HT1080 (cell line): ENCODE data around the gene C11orf71. TPM values are rescaled to one million over a fixed set of nuclear protein-coding genes. Genes with fewer than 3 reads are reported as not detected.

Source experiments
- DNase-seq: peaks from one replicate; pipeline ENCODE4 v3.0.0-alpha.2; 2015; ENCODE audit warnings: low read depth
- polyA plus RNA-seq, 2 experiments: library from polyadenylated mRNA; depleted of rRNA; stranded (reverse); fragments of >200 nt; gene quantifications; 2 replicates each; pipeline ENCODE4 v1.2.3, GENCODE V29; 2015
- total RNA-seq: library from RNA; depleted of rRNA; stranded (reverse); fragments of >200 nt; shearing (Covaris generic); gene quantifications from 2 replicates; pipeline ENCODE4 v1.2.3, GENCODE V29; 2014; rRNA removed

Gene C11orf71, protein sequence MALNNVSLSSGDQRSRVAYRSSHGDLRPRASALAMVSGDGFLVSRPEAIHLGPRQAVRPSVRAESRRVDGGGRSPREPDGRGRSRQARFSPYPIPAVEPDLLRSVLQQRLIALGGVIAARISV
- 4.8 and 6.0 TPM in 2 replicates for total RNA-seq
- polyA plus RNA-seq (2015; cell fraction: cytosol; rRNA removed): 8.3 and 8.5 TPM in 2 replicates
- 7.3 and 9.3 TPM in 2 replicates for polyA plus RNA-seq (2015; cell fraction: nucleus; rRNA removed)

DNA sequence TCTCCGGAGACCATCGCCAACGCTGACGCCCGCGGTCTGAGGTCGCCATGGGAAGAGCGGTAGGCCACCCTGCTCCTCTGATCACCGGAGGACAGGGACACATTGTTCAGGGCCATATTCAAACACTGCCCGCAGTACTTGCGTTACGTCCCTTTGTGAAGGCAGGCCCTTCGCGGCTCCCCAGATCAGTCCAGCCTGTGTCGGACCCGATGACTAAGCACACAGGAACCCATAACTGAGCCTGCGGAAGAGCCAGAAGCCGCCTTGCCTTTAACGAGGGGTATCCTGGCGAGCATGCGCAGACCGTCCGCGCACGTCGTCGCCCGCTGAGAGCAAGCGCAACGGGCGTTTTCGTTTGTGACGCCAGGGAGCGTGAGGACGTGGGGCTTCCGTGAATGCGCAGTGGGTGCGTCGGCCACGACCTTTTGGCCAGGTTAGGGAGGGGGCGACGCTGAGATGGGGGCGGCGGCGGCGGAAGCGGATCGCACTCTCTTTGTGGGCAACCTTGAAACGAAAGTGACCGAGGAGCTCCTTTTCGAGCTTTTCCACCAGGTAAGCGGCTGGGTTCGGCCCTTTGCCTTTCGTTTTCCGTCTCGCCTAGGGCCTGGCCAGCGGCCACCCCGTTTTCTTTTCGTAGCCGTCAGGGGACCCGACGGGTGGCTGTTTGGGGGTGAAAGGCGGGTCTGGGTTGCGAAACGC, at the start of gene C11orf71, which contains the start of gene RBM7:
C11orf71 (minus strand) TSS at position 296 of the 699 bp plus-strand sequence; CDS start at position 116, 180 bp downstream.
RBM7 (plus strand) TSS at position 451 of the 699 bp plus-strand sequence; CDS start at position 457, 6 bp downstream.
- DNase-seq: peak; percentile 99

DNA sequence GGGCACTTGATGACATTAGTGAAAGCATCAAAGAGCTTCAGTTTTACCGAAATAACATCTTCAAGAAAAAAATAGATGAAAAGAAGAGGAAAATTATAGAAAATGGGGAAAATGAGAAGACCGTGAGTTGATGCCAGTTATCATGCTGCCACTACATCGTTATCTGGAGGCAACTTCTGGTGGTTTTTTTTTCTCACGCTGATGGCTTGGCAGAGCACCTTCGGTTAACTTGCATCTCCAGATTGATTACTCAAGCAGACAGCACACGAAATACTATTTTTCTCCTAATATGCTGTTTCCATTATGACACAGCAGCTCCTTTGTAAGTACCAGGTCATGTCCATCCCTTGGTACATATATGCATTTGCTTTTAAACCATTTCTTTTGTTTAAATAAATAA, 49.5 kb upstream of the C11orf71 start:
- DNase-seq: no peak

DNA sequence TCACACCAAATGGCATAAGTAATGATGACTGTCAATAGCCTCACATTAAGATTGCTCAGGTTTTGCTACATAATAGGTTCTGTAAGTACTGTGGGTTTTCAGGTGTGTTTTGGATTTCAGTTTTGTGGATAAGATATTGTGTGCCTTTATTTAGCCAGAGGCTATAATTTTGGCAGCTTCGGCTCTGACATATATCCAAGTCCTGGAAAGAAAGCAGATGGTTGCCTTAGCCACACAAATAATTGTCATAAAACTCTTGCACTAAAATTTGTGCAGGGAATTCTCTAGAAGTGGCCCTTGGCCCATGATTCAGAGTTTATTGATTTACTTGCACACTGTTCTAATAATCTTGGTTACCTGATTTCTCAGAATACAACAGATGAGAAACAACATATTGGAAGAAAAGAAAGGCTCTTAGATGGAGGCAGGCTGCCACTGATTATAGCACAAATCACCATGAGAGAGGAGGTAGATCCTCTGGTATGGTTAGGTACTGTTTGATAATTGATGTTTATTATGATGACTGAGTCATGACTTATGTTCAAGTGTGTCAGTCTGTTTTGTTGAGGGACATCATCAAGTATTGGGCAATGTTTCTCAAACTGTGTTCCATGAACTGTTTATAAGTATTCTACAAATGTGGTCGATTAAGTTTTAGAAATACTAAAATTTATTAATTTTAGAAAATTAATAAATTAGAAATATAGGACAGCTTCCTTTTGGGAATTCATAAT, 48.6 kb upstream of the C11orf71 start:
- DNase-seq: no peak

DNA sequence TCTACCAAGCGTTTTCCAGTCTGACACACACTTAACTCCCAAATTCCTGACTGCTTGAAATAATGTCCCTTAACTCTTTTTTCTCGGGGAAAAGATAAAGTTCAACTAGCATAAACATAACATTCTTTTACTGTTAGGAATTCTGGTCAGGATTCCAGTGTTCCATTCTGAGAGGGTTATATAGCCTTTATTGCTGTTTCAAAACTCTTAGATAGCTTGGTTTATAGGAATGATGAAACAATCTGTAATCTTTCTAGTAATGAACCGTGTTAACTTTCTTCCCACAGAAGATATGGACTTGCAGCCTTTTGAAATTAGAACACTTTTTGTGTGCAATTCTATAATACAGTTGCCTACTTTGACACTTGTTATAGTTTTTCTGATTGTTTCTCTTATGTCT, 47.6 kb upstream of the C11orf71 start:
- no peak for DNase-seq

DNA sequence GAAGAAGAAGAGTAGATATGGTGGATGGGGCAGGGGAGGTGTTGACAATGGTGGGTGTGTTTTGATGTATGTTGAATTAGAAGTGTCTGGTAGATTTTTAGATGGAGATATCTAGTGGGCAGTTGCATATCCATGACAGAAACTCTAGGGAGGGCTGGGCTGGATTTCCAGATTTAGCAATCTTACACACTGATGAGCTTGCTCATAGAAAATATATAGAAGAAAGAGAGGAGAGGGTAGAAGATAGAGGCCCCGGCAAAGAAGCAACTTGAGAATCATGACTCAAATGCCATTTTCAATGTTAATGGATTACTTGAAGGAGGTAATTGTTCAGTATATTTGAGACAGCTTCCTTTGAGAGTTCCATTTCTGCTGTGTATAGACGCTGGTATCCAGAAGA, 47.1 kb upstream of the C11orf71 start:
- no peak for DNase-seq

DNA sequence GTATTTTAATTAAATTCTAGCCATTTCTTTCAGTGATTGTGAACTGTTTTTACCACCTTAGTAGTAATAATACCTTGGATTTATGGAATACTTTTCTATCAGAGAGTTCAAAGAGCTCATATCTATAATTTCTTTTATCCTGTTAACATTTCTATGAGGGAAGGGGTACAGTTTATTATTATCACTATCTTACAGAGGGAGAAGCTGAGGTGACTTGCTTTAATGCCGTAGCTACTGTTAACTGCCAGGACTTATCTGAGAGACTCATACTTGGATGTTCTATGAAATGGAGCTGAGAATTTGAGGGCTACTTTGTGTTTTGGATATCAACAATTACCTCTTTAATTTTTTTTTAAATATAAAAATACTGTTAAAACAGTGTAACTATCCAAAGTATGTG, 42.2 kb upstream of the C11orf71 start:
- DNase-seq: no peak

DNA sequence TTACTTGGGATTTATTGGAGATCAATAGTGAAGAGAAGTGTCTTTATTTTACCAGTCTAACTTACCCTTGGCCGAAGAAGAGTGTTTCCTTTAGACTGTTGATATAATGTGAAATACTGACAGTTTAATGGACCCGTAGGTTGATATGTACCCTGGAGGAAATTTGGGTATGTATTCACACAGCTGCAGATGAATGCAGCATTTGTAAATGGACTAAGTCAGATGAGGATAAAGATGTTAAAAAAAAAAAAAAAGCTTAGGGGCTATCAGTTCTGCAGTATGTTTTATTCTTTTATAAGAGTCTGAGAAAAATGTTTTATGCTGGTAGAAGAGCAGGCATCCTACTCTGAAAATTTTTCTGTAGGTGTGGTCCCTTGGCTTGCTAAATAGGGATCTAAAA, 41.6 kb upstream of the C11orf71 start:
- no peak for DNase-seq

DNA sequence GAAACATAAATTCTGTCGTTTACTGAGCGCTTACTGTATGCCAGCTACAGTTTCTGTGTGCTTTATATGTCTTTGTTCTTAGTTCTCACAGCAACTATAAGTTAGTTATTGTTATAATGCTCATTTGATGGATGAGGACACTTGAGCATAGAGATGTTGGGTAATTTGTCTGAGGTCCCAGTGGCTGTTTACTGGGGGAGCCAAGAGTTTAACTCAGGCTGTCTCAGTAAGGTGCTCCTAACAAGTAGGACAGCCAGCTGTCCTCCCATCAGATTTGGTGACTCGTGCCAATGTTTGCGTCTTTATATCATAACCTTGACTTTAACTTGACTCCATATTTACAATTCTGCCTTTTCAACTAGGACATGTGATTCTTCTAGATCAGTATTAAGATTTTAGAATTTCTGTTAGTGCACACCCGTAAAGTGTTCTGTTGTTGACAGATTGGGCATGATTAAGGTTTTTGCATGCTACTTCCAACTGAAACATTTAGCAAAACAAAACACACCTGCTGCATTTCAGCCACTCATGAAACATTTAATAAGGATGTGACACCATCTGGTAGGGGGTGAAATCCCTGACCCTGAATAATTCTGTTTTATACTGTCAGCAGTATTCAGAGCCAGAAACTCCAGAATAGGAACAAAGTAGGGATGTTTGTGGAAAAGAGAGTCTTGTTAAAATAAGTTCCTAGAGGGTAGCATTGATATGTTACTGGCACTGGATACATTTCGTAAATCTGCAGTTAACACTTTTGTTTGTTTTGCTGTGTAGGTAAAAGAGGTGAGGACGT, 40.9 kb upstream of the C11orf71 start:
- no peak for DNase-seq

DNA sequence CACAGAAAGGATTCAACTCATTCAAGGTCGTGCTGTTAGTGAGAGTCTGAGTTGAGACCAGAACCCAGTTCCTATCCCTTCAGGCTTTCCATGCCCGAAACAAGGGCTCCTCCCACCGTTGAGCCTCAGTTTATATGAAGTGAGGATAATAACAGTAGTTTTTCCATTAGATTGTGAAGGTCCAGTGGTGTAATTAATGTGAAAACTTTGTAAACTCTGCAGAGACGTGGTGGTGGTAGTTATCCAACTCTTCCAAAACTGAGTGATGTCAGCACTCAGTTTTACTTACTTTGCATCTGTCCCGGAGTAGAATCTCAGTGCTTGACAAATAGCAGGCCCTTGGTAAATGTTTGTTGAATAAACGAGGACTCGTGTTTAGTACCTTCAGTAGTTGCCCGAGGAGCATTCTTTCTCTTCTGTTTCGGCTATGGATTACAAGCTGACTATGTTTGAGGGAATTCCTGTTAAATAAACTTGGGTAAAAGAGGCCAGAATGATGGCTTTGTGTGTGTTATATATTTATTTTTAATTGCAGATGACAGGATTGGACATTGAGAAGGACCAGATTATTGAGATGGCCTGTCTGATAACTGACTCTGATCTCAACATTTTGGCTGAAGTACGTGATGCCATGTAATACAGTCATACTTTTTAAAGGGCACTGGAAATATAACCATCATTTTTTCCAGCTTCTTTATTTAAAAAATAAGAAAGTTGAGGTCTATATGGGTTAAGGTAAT, 40.0 kb upstream of the C11orf71 start:
- DNase-seq: no peak

DNA sequence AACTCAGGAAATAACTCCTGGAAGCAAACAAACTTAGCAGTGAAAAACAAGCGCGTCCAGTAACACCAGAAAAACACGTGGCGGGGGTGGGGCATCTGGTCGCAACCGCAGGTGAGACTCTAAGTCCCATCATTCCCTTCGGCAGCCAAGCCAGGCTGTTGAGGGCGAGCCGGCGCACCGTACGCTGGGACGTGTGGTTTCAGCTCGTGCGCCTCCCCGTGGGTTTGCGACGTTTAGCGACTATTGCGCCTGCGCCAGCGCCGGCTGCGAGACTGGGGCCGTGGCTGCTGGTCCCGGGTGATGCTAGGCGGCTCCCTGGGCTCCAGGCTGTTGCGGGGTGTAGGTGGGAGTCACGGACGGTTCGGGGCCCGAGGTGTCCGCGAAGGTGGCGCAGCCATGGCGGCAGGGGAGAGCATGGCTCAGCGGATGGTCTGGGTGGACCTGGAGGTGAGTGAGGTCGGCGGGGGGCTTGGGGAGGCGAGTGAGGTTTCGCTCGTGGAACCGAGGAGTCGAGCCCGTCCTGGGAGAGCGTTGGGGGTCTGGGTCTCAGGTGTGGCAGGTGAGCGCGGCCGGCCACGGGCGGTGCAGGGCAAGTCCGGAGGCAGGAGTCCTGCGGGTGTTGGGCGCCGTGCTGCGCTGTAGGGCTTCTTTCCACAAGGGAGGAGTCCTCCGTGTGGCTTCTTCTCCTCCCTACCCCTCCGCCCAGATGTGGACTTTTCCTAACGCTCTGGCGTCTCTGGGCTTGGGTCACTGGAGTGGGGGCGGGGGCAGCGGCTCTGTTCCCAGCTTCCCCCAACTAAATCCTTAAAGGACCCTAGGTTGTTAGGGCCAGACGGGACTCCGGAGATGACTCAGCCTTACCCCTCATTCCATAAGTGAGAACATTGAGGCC, 39.2 kb upstream of the C11orf71 start, which contains the start of gene REXO2:
REXO2 (plus strand) TSS at position 239 of the 892 bp plus-strand sequence; CDS start at position 301, 62 bp downstream.
- peak; percentile 93 for DNase-seq

DNA sequence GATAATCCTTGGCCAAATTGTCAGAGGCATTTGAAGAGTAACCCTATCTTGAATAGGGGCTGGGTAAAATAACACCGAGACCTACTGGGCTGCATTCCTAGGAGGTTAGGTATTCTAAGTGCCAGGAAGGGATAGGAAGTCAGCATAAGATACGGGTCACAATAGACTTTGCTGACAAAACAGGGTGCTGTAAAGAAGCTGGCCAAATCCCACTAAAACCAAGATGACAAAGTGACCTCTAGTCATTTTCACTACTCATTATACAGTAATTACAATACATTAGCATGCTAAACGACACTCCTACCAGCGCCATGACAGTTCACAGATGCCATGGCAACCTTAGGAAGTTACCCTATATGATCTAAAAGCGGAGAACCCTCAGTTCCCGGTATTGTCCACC, 38.0 kb upstream of the C11orf71 start:
- DNase-seq: peak; percentile 11

DNA sequence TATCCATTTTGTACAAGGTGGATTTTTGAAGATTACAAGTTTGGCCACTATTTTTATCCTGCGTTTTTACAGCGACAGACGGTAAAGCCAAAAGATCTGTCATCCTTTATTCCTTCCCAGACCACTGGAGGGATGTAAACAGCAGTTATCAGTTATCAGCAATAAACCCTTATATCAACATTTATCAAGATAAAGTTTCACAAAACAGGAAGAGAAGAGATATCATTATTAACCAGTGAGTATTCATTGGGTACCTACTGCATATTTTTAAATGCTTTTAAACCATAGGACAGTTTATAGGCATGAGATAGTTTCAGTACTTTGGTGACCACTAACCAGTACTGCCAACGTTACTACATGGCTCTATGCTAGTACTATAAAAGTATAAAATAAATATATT, 33.1 kb upstream of the C11orf71 start:
- no peak for DNase-seq

DNA sequence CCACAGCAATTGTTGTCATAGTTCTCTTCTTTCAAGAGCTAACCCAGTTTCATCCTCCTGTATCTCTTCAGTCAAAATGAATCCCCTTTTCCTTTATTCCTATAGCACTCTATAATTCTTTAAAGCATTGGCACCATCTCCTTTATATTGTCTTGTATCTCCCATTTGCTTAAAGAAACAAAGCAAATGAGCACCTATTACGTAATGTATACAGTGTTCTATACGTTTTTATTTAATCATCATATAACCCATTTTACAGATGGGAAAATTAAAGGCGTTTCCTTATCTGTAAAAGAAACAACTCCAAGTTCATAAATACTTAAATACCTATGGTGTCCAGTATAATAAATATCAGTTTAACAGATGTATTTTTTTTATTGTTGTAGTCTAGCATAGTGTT, 32.6 kb upstream of the C11orf71 start:
- DNase-seq: no peak

DNA sequence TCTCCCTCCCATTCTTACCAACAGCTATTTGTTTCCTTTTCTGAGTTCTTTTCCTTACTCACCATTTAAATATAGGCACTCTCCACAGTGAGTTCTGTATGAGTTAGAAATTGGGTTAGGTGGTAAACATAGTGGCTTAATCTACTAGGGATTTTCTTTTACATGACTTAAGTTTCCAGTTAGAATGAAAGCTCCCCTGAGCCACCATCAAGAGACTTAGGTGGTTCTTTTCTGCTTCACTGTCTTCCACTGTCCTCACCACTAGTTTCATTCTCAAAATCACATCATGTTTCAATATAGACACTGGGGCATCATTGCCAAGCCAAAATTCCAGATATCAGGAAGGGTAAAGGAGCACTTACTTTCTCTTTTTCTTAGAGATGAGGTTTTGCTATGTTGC, 30.0 kb upstream of the C11orf71 start:
- no peak for DNase-seq

DNA sequence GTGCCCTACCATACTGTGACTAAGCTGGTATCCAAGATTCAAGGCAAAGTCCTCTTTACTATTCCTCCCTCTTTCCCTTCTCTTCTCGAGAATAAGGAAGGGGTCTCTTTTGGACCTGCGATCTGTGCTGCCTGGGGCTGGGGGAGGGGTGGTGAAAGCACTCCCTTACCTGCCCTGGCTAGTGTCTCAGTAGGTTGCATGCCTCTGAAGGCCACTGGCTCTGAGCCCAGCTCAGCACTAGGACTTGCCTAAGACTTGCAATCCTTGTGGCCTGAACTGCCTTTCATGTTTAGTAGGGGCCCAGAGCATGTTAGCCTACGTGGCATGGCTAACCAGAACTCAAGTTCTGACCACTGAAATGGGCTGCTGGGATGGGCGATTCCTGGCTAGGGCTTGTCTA, 26.0 kb upstream of the C11orf71 start:
- DNase-seq: no peak

DNA sequence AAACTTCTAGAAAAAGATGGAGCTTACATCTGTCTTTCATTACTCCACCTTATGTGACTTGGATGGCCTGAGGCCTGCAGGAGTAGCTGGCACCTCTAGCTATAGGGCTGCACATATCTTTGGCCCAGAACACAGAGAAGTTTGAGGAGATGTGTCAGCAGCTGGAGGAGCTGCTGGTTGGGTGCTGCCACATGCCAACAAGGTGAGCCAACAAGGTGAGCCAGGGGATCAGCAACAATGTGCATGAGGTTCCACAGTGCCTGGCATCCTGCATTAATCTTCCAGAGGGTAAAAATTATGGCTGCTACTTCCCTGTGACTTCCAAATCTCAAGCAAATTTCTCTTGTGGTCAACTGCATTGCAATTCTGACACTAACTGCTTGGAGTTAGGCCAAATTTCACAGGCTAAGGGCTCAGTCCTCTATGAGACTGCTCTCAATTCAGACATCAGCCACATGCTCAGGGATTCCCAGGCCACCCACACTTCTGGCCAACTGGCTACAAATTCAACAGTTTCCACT, 16.2 kb upstream of the C11orf71 start:
- no peak for DNase-seq

DNA sequence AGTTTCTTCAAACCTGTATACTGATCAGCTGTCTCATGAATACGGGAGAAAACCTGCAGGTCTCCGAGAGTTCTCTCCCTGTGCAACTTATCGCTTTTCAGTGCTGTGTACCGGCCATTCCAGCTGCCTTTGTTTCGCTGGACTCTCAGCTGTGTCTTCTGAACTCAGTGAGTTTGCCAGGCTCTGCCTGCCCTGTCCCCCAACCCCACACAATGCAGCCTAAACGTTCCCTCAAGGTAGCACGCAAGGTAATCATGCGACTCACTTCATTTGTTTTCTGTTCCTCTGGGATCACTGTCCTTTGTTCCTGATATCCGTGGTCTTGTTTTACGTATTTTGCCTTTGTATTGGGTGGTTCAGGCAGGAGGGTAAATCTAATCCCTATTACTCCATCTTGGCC, 13.6 kb upstream of the C11orf71 start:
- no peak for DNase-seq

DNA sequence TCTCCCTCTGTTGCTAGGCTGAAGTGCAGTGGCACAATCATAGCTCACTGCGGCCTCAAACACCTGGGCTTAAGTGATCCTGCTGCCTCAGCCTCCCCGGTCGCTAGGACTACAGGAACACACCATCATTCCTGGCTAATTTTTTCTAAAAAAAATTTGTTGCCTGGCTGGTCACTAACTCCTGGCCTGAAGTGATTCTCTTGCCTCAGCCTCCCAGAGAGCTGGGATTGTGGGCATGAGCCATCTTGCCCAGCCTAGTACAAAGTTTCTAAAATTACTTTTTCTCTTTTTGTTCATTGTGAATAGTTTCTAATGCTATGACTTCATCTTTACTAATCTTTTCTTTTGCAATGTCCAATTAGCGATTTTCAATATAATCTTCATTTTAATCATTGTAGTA, 12.6 kb upstream of the C11orf71 start:
- no peak for DNase-seq

DNA sequence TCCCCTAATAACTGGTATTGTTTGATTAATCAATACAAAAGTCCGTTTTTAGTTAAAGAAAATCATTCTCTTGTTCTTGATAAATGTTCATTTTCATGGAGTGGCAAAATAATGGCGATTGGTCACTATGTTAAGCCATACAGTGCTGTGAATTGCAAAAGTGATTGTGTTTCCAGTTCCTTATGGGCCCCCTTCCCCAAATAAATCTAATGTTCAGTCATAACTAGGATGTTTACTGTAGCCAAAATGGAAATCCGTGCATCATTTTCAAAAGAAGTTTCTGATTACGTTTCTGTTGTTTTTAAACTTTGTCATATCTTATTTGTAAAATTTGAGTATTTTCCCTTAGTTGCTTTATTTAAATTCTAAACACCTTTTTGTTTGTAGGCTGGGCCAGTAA, 1.0 kb upstream of the C11orf71 start:
- no peak for DNase-seq

DNA sequence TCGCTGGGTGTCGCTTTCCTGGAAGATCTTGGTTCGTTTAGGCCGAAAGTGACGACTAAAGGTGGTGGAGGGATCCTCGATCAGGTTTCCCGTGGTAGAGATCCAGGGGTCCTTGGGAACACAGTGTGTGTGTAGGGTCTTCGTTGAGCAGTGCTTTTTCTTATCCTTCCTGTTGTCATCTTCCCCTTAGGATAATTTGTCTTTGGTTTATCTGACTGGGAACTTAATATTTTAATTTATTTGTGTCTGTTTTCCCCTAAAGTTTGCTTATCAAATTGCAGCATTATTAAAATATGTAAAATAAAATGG, 558 bp upstream of the C11orf71 start:
- DNase-seq: no peak
